Measurements from ENCODE around the gene NPBWR2.
A peak's percentile ranks its signal among the peaks of the same experiment; 100 is the strongest.

NPBWR2 gene

DNA sequence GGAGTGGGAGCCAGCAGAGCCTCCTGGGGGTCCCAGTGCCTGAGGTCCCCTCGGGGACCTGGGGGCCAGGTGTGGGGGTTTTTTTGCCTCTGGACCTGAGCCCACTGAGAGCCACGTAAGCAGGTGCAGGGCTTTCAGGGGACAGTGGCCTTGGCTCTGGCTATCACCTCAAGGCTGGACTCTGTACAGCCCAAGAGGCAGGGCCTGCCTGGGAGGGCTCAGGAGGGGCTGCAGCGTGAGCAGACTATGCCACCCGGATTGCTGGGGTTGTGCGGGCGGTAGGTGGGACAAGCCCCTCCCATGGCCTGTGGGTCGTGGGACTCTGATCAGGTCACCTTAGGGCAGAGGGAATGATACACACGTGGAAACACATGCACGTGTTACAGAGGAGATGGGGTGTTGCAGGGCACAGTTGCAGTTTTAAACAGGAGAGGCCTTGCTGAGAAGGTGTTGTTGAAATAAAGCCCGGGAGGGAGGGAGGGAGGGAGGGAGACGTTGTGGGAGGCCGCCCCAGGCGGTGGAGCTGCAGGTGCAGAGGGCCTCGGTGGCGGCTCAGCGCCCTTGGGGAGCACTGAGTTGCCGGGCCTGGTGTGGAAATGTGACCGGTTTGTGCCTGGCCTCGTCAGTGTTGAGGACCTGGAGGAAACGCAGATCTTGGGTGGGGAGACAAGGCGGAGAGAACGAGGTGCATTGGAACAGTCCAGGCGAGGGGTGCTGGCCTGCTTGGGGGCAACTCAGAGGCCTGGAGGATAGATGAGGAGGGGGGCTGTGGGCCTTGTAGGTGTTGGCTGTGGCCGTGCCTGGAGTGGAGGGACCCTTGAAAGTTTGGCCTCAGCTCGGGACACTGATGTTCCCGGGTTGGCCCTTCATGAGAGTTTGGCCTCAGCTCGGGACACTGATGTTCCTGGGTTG lies 42.0 kb downstream of the NPBWR2 start:
- Histone ChIP-seq H3K4me1 (peaks cover 14% of the 10 kb centered on the region), H3K27me3 (no peaks in the 10 kb centered on the region), H3K4me3 (ENCODE audit: low read depth, low read length) (no peak overlapping the region), H3K36me3 (no peaks in the 10 kb centered on the region), H3K9me3 (no peaks in the 10 kb centered on the region)
- DNase-seq: no peak
- TF ChIP-seq, protein P1, sequence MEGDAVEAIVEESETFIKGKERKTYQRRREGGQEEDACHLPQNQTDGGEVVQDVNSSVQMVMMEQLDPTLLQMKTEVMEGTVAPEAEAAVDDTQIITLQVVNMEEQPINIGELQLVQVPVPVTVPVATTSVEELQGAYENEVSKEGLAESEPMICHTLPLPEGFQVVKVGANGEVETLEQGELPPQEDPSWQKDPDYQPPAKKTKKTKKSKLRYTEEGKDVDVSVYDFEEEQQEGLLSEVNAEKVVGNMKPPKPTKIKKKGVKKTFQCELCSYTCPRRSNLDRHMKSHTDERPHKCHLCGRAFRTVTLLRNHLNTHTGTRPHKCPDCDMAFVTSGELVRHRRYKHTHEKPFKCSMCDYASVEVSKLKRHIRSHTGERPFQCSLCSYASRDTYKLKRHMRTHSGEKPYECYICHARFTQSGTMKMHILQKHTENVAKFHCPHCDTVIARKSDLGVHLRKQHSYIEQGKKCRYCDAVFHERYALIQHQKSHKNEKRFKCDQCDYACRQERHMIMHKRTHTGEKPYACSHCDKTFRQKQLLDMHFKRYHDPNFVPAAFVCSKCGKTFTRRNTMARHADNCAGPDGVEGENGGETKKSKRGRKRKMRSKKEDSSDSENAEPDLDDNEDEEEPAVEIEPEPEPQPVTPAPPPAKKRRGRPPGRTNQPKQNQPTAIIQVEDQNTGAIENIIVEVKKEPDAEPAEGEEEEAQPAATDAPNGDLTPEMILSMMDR (IDR thresholded peaks at IDR 0.05; ENCODE audit: low read depth, low read length): no peak

DNA sequence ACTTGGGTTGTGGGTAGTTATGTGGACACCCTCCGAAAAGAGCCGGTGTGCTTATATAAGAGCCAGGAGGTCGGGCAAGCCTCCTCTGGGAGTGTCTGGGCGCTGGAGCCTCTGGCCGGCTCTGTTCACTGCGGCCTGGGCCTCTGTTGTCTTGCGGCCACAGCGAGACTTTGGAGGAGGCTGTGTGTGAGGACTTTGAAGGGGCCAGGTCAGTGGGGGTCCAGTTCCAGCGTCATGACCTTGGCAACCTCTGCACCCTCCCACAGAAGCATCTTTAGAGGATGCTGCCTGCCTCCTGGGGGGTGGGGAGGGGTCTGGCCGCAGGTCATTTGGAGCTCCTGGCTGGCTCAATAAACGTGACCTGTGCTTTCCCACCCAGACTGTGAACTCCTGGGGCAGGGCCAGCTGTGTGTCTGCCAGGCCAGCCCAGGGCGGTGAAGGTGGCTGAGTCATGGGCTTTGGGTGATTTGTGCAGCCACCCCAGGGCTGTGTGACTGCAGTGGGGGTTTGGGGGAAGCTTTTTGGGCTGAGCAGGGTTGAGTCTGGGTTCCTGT lies 43.1 kb downstream of the NPBWR2 start:
- DNase-seq: no peak
- no peaks in the 10 kb centered on the region for H3K9me3 ChIP-seq
- TF ChIP-seq, protein P1 (IDR thresholded peaks at IDR 0.05; ENCODE audit: low read depth, low read length): no peak
- H3K36me3 ChIP-seq: no peaks in the 10 kb centered on the region
- peak overlapping the region; percentile 81 for H3K4me3 ChIP-seq (ENCODE audit: low read depth, low read length)
- no peaks in the 10 kb centered on the region for H3K27me3 ChIP-seq
- H3K4me1 ChIP-seq: peaks cover 11% of the 10 kb centered on the region

DNA sequence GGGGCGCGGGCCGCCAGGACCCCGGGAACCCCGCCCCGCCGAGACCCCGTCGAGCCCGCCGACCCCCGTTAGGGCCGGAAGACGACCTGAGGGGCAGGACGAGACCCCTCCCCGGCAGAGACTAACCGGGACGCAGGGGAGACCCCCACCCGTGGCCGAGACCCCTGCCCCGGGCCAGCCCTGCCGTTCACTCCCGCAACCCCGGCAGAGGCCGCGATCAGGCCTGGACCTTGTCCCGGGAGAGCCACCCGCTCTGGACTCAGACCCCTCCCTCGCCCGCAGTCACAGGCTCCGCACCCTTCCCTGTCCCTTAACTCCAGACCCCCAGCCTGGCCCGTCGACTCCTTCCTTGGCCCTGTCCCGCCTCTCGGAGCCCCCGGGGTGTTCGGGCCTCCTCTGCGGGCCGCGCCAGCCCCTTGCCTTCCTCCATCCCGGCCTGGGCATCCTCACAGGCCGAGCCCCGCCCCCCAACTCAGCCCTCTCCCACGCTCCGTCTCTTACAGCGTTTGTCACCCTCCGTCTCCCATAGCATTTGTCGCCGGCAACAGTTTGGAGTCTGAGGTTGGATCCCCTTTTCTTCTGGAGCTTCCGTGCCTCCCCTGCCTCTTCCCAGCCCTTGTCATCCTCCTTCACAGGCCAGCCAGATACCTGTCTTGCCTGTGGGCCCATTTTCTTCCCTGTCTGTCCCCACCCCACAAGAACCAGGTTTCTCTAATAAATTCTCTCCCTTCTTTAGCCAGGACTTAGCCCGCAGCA lies 43.8 kb downstream of the NPBWR2 start:
- H3K27me3 ChIP-seq: no peaks in the 10 kb centered on the region
- peak; percentile 50 for DNase-seq
- peaks cover 11% of the 10 kb centered on the region for H3K4me1 ChIP-seq
- no peaks in the 10 kb centered on the region for H3K9me3 ChIP-seq
- TF ChIP-seq, protein P1 (IDR thresholded peaks at IDR 0.05; ENCODE audit: low read depth, low read length): no peak
- H3K4me3 ChIP-seq (ENCODE audit: low read depth, low read length): peak overlapping the region; percentile 81
- H3K36me3 ChIP-seq: no peaks in the 10 kb centered on the region

DNA sequence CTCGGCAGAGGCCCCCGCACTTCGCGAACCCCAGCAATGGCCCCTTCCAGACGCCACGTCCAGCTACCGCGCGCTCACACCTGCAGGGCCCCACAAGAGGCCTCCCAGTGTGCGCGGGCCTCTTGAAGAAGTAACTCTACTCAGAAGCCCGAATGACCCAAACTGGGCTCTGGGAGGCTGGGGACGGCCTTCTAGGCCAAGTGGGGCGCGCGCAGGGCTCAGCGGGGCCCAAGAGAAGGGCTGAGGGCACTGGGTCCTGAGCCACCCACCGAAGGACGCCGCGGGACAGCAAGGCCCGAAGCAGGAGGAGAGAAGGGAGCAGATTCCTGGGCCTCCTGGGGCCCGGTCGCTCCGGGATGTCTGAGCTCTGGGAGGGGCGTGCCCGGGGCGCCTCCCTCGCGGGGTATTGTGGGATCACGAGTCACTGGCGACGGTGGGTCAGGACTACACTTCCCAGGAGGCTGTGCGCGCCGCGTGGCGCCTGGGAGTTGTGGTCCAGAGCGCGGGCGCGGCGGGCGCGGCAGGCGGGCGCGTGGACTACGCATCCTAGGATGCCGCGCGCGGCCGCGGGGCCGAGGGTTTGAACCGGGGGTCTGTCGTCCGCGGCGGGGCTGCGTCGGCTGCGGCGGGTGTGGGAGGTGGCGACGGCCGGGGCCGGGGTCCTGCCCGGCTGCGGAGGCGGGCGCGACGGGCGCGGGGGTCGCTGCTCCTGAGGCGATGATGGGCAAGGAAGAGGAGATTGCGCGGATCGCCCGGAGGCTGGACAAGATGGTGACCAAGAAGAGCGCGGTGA lies 44.6 kb downstream of the NPBWR2 start, which contains the start of gene TCEA2:
TSS of gene TCEA2 (plus strand) at position 603 of the 793 bp plus-strand sequence. CDS start at position 718, 115 bp downstream.
- Histone ChIP-seq H3K4me1 (peaks cover 11% of the 10 kb centered on the region), H3K4me3 (ENCODE audit: low read depth, low read length) (peak within 1 kb of the TSS; percentile 81), H3K9me3 (no peaks in the 10 kb centered on the region), H3K27me3 (no peaks in the 10 kb centered on the region), H3K36me3 (no peaks in the 10 kb centered on the region)
- TF ChIP-seq, protein P1 (IDR thresholded peaks at IDR 0.05; ENCODE audit: low read depth, low read length): no peak
- DNase-seq: peak; percentile 99

DNA sequence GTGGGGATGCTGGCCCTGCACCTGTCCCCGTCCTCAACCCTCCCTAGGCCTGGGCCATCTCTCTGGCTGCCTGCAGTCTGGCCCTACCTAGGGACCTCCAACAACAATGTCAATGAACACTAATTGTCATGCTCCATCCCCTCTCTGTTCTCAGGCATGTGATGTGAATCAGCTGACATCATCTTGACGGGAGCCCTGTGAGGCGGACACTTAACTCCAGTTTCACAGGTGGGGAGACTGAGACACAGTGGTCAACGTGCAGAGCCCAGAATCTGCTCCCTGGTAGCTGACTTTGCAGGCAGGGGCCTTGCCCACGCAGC lies 45.1 kb downstream of the NPBWR2 start:
- H3K4me3 ChIP-seq (ENCODE audit: low read depth, low read length): no peak overlapping the region
- H3K27me3 ChIP-seq: no peaks in the 10 kb centered on the region
- peaks cover 15% of the 10 kb centered on the region for H3K4me1 ChIP-seq
- no peaks in the 10 kb centered on the region for H3K36me3 ChIP-seq
- no peak for DNase-seq
- H3K9me3 ChIP-seq: no peaks in the 10 kb centered on the region
- TF ChIP-seq, protein P1 (IDR thresholded peaks at IDR 0.05; ENCODE audit: low read depth, low read length): no peak

Data from BE2C (cell line).